GM12878 (cell line): ENCODE data around the gene NCOA6. TPM values are rescaled to one million over a fixed set of nuclear protein-coding genes. Genes with fewer than 3 reads are reported as not detected.

Source experiments
- ATAC-seq: fragments of 200-7000 bp; cut with Tn5 transposase; 3 replicates; pipeline ENCODE4 v1.9.1; 2020; ENCODE audit warnings: mild to moderate bottlenecking, moderate library complexity
- BruUV-seq: library from RNA; stranded (reverse); fragments of 400-500 nt; replicated peaks from 2 replicates; lab custom pipeline; 2021; lab: Mats Ljungman, UMichigan
- CTCF ChIA-PET: fragments of 300-600 bp; sonication (Branson Sonifier 250); formaldehyde crosslinking; extraction: SDS; loops from one replicate; lab custom pipeline; 2021; ENCODE audit warnings: inconsistent platforms; lab: Yijun Ruan, JAX
- POLR2A ChIA-PET: fragments of 350-600 bp; formaldehyde crosslinking; extraction: SDS; loops from one replicate; lab custom pipeline; 2021; ENCODE audit warnings: inconsistent platforms; lab: Charles Lee
- RAD21 ChIA-PET: fragments of 300-600 bp; sonication (Branson Sonifier 250); formaldehyde crosslinking; loops from one replicate; lab custom pipeline; 2023; ENCODE audit warnings: antibody characterized with exemption; ENCODE audit not compliant: unreplicated experiment; lab: Charles Lee
- SMC1A ChIA-PET: fragments of 300-600 bp; sonication (Branson Sonifier 250); formaldehyde crosslinking; loops from one replicate; lab custom pipeline; 2023; ENCODE audit not compliant: unreplicated experiment, uncharacterized antibody; lab: Charles Lee
- DNase-seq: peaks from one replicate; pipeline ENCODE4 v3.0.0-alpha.2; 2011; ENCODE audit warnings: low read depth, low spot score
- FAIRE-seq: peaks from 3 replicates; lab custom pipeline; 2011; peaks lifted over from hg19 to GRCh38; lab: Jason Lieb, UNC
- H2AFZ ChIP-seq: 2 replicates; pipeline ENCODE4 v1.6.0; 2011; ENCODE audit warnings: low read depth, low read length, control low read depth; ENCODE audit not compliant: control insufficient read depth
- H3K27ac ChIP-seq: 2 replicates; pipeline ENCODE4 v1.5.1; 2011; ENCODE audit warnings: control low read depth; ENCODE audit not compliant: control insufficient read depth, insufficient read depth
- H3K27me3 ChIP-seq, 2 experiments: replicated peaks in 1 of 2; 2 replicates each; pipeline versions ENCODE4 v1.6.0 to v1.6.1; 2011; ENCODE audit warnings: low read length in 1 of 2; ENCODE audit not compliant: control insufficient read depth in 2 of 2, insufficient read depth in 2 of 2
- H3K36me3 ChIP-seq, 2 experiments: 2 replicates each; pipeline ENCODE4 v1.5.1; 2011; ENCODE audit warnings: low read length in 1 of 2; ENCODE audit not compliant: control insufficient read depth in 2 of 2, insufficient read depth in 2 of 2
- H3K4me1 ChIP-seq: 2 replicates; pipeline ENCODE4 v1.6.1; 2011; ENCODE audit warnings: mild to moderate bottlenecking, low read length, moderate library complexity, mixed read lengths; ENCODE audit not compliant: control insufficient read depth, insufficient read depth
- H3K4me2 ChIP-seq: 2 replicates; pipeline ENCODE4 v1.6.0; 2011; ENCODE audit warnings: control low read depth; ENCODE audit not compliant: control insufficient read depth, insufficient read depth
- H3K4me3 ChIP-seq: fragments of 200-600 bp; sonication (generic); 2 replicates; pipeline ENCODE4 v1.5.1; 2016
- H3K79me2 ChIP-seq: 2 replicates; pipeline ENCODE4 v1.6.0; 2011; ENCODE audit warnings: low read length; ENCODE audit not compliant: control insufficient read depth, insufficient read depth
- H3K9ac ChIP-seq: 2 replicates; pipeline ENCODE4 v1.8.0; 2011; ENCODE audit warnings: low read length, control low read depth, mixed read lengths; ENCODE audit not compliant: control insufficient read depth, insufficient read depth
- H3K9me3 ChIP-seq: replicated peaks from 3 replicates; pipeline ENCODE4 v1.5.1; 2011; ENCODE audit warnings: mild to moderate bottlenecking, low read length; ENCODE audit not compliant: control insufficient read depth, insufficient read depth
- H4K20me1 ChIP-seq: 2 replicates; pipeline ENCODE4 v1.6.0; 2011; ENCODE audit not compliant: control insufficient read depth, insufficient read depth
- BACH1 ChIP-seq: fragments of 450-650 bp; IDR thresholded peaks from 2 replicates; pipeline ENCODE4 v1.6.1; 2017; ENCODE audit warnings: mild to moderate bottlenecking, borderline replicate concordance
- BCL11A ChIP-seq: IDR thresholded peaks from 2 replicates; pipeline ENCODE4 v1.6.1; 2011; ENCODE audit warnings: low read depth, low read length
- CBX3 ChIP-seq: fragments of 200-600 bp; sonication (generic); IDR thresholded peaks from 2 replicates; pipeline ENCODE4 v1.6.1; 2016; ENCODE audit warnings: low read depth, borderline replicate concordance
- JUNB ChIP-seq: IDR thresholded peaks from 2 replicates; pipeline ENCODE4 v1.6.1; 2016; ENCODE audit warnings: antibody characterized with exemption, mild to moderate bottlenecking
- MTA2 ChIP-seq: fragments of 450-650 bp; IDR thresholded peaks from 2 replicates; pipeline ENCODE4 v1.6.1; 2016; ENCODE audit warnings: low read depth, mild to moderate bottlenecking, moderate library complexity
- RUNX3 ChIP-seq: IDR thresholded peaks from 2 replicates; pipeline ENCODE4 v1.6.1; 2012; ENCODE audit warnings: low read length, inconsistent platforms
- SMAD5 ChIP-seq: IDR thresholded peaks from 2 replicates; pipeline ENCODE4 v1.6.1; 2016; ENCODE audit warnings: antibody characterized with exemption, low read depth
- TARDBP ChIP-seq: IDR thresholded peaks from 2 replicates; pipeline ENCODE4 v1.6.1; 2016; ENCODE audit warnings: borderline replicate concordance
- YY1 ChIP-seq: IDR thresholded peaks from 2 replicates; pipeline ENCODE4 v1.6.1; 2011; ENCODE audit warnings: low read depth, mild to moderate bottlenecking, low read length
- ZNF207 ChIP-seq: fragments of 450-650 bp; IDR thresholded peaks from 2 replicates; pipeline ENCODE4 v1.6.1; 2014; ENCODE audit warnings: antibody characterized with exemption, mild to moderate bottlenecking, borderline replicate concordance
- ZNF384 ChIP-seq: IDR thresholded peaks from 2 replicates; pipeline ENCODE4 v1.6.1; 2012; ENCODE audit warnings: low read depth, mild to moderate bottlenecking, low read length, improper control_type of control experiment, borderline replicate concordance
- WGBS: methylation state at CpG from one replicate; pipeline ENCODE4 v1.1.6; 2016; ENCODE audit warnings: low lambda C conversion rate; ENCODE audit not compliant: insufficient replicate concordance, insufficient coverage; ENCODE audit errors: missing lambda C conversion rate; 5-methylcytosine and 5-hydroxymethylcytosine counted together
- in situ Hi-C: fragments of 300-500 bp; cut with MboI; formaldehyde crosslinking; loops from 9 replicates; pipeline ENCODE4 v1.14.3; 2018; ENCODE audit warnings: mixed read lengths
- intact Hi-C: fragments of 100-400 bp; cut with micrococcal nuclease; formaldehyde crosslinking; loops from one replicate; pipeline ENCODE4 v1.14.2; 2022; ENCODE audit not compliant: unreplicated experiment
- polyA plus RNA-seq, 11 experiments: library from polyadenylated mRNA; depleted of rRNA in 4 of 11; unstranded in 6 of 11; stranded (reverse) in 5 of 11; fragments of >200 nt; fragmentation: Nextera tagmentation in 4 of 11; fragmentation: Illumina TruSeq in 1 of 11; extraction: Ambion mirVana in 4 of 11; extraction: Trizol in 1 of 11; gene quantifications; 1 replicate in 1 of 11; 2 replicates in 10 of 11; pipeline versions ENCODE4 v1.2.1 to v1.2.3, GENCODE V29; 2011 to 2016; ENCODE audit warnings: inconsistent platforms in 2 of 11, missing spikeins in 2 of 11, low read depth in 1 of 11
- total RNA-seq, 4 experiments: library from RNA; depleted of rRNA in 3 of 4; stranded (reverse); fragments of >200 nt in 3 of 4; fragmentation: Illumina TruSeq in 1 of 4; extraction: Trizol in 1 of 4; gene quantifications; 2 replicates each; pipeline versions ENCODE4 v1.2.1 to v1.2.3, GENCODE V29; 2013 to 2021
- TF ChIP-seq, protein P1 (sequence below): IDR thresholded peaks from 2 replicates; pipeline ENCODE4 v1.6.1; 2012; ENCODE audit warnings: low read depth, low read length, improper control_type of control experiment

NCOA6 gene
- total and polyA plus RNA-seq, 10 of the 15 experiments (the other 5 are each of a cell fraction or from before 2014, with no cell fraction given), result 6.1 to 20.6 (median 12.6) TPM

DNA sequence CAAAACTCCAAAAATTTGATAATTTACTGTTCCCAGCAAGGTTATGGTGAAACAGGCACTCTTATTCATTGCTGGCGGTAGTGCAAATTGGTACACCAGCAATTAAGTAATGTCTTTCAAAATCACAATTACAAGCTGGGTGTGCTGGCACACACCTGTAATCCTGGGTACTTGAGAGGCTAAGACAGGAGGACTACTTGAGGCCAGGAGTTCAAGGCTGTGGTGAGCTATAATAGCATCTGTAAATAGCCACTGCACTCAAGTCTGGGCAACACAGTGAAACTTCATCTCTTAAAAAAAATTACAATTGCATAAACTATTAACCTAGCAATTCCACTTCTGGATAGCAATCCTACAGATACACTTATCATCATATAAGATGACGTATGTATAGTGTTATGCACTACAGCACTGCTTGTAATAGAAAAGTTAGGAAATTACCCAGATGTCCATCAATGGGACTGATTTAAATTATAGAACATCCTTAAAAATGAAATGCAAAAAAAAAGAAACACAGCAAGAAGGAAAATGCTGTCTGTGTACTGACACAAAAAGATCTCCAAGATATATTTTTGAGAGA lies 31.4 kb downstream of the NCOA6 start:
- TF ChIP-seq ZNF207 (no peak), MTA2 (no peak), ZNF384 (no peak), SMAD5 (no peak), JUNB (no peak), YY1 (no peak), CBX3 (no peak), RUNX3 (no peak), TARDBP (no peak), BCL11A (no peak), BACH1 (no peak)
- TF ChIP-seq, protein P1, sequence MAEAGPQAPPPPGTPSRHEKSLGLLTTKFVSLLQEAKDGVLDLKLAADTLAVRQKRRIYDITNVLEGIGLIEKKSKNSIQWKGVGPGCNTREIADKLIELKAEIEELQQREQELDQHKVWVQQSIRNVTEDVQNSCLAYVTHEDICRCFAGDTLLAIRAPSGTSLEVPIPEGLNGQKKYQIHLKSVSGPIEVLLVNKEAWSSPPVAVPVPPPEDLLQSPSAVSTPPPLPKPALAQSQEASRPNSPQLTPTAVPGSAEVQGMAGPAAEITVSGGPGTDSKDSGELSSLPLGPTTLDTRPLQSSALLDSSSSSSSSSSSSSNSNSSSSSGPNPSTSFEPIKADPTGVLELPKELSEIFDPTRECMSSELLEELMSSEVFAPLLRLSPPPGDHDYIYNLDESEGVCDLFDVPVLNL, result no peak
- FAIRE-seq, result no peak
- no peaks in the 10 kb centered on the region; the same call in 2 of the 3 replicates for H3K9me3 ChIP-seq
- no peak overlapping the region for H3K4me3 ChIP-seq
- RAD21 ChIA-PET, result no interaction called here
- peaks cover 3 to 6% of the 10 kb centered on the region in 2 experiments; a peak in 2 of 4 replicates for H3K36me3 ChIP-seq
- DNase-seq, result no peak
- H3K79me2 ChIP-seq, result peaks cover 14% of the 10 kb centered on the region
- intact Hi-C loops (no loop called here), in situ Hi-C loops (no loop called here)
- SMC1A ChIA-PET, result interaction anchor here (0.5 to 1.1 kb wide), 3 partner anchors 12 to 841 kb away, joined by 3 read pairs; no protein-coding TSS in a partner anchor
- no peak overlapping the region for H3K4me2 ChIP-seq
- no peaks in the 10 kb centered on the region for H4K20me1 ChIP-seq
- CTCF ChIA-PET, result no interaction called here
- BruUV-seq, result no TSS peak
- H3K9ac ChIP-seq, result no peak overlapping the region
- POLR2A ChIA-PET, result no interaction called here
- ATAC-seq, result no peak
- H3K4me1 ChIP-seq, result peaks cover 4% of the 10 kb centered on the region; the same call in 1 of the 2 replicates
- no peak overlapping the region for H3K27ac ChIP-seq
- no peak overlapping the region for H2AFZ ChIP-seq
- no peaks in the 10 kb centered on the region for H3K27me3 ChIP-seq
- WGBS, result 98% methylated on average over 2 of the region's 2 CpGs
